HPDE6-E6E7 (cell line): ENCODE measurements around the gene SUN5.
"Not testable (repeated sequence)": the region's sequence is repeated elsewhere in the genome, so short reads cannot be mapped to it uniquely, and the experiment has no call there.

Source experiments
- DNase-seq: peaks from one replicate; pipeline ENCODE4 v3.0.0; 2011; ENCODE audit warnings: missing footprints; ENCODE audit errors: extremely low spot score

The SUN5 gene, protein sequence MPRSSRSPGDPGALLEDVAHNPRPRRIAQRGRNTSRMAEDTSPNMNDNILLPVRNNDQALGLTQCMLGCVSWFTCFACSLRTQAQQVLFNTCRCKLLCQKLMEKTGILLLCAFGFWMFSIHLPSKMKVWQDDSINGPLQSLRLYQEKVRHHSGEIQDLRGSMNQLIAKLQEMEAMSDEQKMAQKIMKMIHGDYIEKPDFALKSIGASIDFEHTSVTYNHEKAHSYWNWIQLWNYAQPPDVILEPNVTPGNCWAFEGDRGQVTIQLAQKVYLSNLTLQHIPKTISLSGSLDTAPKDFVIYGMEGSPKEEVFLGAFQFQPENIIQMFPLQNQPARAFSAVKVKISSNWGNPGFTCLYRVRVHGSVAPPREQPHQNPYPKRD

DNA sequence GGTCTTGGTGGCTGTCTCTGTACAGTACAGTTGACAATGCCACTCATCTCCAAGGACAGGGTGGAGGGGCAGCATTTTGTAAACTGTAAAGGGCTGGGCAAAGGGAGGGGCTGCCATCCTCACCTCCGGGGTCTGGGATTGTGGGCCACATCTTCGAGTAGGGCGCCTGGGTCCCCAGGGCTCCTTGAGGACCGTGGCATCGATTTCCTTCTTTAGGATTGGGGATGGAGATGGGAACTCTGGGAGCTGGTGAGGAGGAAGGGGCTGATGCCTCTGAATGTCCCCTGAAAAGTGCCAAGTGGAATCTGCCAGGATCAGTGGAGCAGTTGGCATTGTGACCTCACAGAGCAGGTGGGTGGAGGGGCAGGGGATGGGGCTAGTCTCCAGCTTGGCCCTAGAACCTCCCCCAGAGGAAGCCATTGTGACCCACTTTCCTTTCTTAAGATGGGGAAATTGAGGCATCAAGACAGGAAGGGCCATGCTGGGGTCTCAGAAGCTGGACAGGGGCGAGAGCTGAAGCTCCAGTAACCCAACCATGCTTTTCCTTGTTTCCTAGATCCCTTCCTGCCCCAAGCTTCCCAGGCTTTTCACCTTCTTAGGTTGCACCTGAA, at the start of gene SUN5:
TSS of gene SUN5 (minus strand) at position 293 of the 611 bp plus-strand sequence. CDS start at position 200, 93 bp downstream.
- no peak for DNase-seq

DNA sequence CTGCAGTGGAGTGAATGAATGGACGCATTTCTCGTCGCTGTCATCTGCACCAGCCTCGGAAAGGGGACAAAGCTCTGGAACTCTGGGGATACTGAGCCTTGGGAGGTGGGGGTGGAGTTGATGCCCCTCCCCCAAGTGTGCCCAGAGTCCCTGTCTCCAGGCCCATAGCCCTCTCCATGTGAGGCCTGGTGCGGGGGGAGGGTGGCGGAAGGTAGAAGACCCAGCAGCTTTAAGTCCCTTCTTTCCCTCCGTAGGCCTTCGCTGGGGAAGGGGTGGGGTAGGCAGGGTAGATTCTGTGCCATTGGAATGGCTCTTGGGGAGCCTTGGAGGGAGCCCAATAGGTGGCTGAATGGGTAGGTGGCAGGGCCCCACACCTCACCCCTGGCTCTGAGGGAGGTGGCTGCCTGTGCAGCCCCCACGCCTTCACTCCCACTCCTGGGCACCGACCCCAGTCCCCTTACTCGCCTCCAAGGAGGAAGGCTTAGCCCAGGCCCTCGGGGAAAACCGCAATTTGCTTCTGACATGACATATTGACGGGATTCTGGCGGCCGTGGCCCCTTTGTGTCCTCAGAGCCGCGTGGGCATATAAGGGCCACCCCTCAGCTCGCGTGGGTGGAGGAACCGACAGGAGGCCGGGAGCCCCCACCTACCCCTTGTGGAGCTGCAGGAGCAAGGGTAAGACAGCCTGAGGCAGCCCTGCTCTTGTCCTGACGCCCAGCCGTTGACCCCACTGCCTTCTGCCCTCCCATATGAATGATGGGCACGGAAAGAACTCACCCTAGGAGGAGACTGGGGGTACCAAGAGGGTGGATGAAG, 49.3 kb upstream of the SUN5 start, which contains the start of gene BPIFB3:
TSS of gene BPIFB3 (plus strand) at position 613 of the 816 bp plus-strand sequence. CDS start 1,533 bp downstream, outside the sequence.
- no peak for DNase-seq

DNA sequence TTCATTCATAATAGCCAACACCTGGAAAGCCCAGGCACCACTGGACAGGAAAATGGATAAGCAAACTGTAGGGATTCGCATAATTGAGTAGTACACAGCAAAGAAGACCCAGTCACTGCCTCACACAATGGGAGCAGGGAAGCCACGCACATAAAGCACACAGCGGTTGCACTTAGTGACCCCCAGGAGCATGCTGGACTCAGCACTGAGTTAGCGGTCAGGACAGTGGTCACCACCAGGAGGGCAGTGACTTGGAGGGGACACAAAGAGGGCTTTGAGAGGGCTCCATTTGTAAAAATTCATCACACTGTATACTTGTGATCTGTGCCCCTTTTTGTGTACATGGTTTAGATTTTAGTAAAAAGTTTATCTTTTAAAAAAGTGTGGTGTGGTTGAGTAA, 47.1 kb upstream of the SUN5 start:
- DNase-seq = no peak

DNA sequence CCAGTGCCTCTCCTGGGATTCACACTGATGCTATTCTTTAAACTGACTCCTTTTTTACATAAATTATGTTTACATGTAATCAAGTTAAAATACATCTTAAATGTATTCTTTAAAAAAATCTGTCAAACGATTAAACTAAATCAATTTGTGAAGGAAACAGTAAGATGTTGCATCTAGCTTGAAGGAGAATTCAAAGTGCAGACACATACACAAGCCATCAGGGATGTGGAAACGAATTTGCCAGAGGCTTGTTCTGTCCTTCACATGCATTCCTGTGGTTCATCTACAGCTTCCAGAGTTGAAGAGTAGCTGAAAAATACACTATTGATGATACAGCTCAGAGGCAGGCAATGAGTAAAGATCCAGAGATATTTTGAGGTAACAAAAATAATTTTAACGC, 42.2 kb upstream of the SUN5 start:
- no peak for DNase-seq

DNA sequence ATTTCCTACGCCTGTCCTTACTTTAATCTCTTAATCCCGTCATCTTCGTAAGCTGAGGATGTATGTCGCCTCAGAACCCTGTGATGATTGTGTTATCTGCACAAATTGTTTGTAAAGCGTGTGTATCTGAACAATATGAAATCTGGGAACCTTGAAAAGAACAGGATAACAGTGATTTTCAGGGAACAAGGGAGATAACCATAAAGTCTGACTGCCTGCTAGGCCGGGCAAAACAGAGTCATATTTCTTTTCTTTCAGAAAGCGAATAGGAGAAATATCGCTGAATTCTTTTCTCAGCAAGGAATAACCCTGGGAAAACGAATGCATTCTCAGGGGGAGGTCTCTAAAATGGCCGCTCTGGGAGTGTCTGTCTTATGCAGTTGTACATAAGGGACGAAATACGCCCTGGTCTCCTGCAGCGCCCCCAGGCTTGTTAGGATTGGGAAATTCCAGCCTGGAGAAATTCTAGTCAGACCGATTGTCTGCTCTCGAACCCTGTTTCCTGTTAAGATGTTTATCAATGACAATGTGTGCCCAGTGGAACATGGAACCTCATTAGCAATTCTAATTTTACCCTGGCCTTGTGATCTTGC, 41.0 kb upstream of the SUN5 start:
- DNase-seq = not testable (repeated sequence)

DNA sequence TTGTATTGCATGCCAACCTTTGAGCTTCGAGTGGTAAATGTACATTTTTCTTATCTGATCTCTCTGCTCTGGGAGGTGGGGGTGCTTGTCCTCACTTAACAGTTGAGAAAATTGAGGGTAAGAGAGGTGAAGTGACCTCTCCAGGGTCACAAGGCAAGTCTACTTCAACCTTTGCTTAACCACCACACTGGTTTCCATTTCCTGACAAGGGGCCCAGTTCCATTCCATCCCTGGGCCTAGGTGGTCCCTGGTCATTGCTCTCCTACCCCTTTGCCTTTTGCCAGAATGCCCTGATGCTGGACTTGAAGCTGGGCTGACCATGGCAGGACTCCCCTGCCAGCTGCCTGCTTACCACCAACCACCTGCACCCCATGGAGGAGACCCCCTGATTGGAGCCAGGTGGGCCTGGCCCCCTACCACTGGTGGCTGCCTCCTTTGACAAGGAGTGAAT, 39.5 kb upstream of the SUN5 start:
- DNase-seq = no peak

DNA sequence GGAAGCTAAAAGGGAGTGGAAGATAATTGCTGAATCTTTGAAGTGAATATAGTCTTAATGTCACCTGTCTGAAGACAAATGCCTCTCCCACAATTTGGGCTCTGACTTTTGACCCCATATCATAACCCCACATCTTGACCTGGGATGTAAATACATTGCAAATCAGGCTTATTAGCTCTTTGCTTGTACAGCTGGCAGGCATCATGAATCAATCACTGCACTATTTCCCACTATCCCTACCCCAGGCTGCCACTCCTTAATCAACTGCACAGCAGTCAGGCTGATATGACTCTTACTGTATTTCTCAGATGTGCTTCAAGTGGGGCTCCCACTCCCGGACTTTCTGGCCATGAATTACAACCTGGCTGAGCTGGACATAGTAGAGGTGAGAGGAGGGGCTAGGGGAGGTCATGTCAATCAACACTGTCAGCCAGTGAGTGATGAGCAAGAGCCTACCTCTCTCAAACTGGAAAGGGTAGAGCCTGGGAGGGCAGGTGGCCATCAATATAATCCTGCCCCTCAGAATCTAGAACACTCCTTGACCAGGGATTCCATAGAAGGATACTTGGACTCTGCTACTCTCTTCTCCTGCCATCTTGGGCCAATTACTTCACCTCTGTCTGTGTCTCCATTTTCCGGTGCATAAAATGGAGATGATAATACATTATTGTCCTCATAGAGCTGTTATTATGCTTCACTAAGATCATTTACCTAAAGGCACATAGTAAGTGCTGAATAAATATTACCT, 38.9 kb upstream of the SUN5 start:
- DNase-seq = no peak

DNA sequence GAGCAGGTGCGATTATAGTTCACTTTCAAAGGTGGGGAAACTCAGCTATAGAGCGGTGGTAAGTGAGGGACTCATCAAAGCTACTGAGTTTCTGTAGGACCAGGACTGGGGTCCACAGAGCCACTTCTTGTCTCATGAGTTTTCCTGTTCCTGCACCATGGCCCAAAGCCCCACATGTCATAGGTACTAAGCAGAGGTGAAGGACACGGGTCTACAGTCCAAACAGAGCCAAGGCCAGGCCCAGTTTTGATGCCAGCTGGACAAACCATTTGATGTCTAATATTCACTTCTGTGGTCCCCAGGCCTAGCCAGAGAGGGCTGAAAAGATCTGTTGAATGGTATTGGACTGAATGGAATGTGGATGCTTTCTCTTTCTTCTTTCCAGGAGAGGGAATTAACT, 38.2 kb upstream of the SUN5 start:
- no peak for DNase-seq

DNA sequence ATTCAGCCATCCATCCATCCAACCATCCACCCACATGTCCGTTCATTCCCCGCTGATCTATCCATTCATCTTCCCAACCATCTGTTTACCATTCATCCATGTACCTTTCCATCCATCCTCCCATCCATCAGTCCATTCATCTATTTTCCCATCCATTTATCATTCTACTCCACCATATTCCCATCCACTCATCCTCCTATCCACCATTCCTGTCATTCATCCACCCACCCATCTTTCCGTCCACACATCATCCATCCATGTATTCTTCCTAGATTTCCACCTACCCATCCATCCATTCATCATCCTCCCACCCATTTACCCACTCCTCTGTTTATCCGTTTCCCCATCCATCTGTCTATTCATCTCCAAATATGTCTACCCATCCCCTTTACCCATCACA, 34.0 kb upstream of the SUN5 start:
- no peak for DNase-seq

DNA sequence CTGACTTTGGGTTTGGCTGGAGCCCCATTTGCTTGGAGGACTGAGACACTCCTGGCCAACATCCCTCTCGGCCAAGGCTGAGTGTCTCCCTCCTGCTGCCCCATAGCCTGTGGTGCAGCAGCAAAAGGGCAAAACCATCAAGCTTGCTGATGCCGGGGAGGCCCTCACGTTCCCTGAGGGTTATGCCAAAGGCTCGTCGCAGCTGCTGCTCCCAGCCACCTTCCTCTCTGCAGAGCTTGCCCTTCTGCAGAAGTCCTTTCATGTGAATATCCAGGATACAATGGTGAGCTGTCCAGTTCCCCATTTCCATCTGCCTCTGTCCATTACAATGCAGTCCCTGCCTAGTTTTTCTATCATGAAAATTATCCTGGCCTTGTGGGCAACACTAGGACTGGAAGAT, 33.2 kb upstream of the SUN5 start:
- no peak for DNase-seq

DNA sequence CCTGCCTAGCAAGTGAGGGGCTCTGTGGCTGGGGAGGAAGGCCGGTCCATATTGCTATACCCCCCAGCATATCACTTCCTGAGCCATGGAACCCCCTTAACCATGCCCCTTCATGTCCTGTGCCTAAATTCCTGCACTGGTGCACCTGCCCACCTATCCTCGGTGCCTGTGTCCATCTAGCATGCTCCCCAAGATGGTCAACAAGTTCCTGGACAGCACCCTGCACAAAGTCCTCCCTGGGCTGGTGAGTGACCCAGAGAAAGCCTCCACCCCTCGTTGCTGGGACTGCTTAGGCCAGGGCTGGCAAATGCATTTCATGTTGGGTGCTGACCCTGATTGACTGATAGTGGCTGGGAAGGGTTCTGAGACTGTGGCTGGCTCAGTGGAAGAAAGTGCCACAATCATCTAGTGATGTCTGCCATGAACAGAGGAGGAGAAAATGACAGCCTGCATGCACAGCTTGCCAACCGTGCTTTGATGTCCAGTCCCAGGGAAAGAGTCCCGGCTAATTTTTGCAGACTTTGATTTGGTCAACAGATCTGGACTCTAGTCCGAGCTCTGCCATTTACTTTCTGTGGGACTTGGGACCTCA, 30.8 kb upstream of the SUN5 start:
- DNase-seq = no peak

DNA sequence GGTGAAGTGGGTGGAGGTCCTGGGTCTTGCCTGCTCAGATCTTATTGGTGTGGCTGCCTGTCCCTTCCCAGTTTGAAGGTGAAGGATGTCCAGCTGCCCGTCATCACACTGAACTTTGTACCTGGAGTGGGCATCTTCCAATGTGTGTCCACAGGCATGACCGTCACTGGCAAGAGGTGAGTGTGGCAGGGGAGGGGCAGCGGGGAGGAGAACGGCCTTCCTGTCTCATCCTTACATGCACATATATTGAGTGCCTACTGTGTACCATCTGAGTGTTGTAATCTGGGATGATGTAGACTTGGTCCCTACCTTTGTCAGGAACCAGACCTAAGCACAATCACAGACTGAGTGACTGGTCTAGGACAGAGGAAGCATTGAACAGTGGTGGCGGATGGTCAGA, 29.9 kb upstream of the SUN5 start:
- DNase-seq = no peak

DNA sequence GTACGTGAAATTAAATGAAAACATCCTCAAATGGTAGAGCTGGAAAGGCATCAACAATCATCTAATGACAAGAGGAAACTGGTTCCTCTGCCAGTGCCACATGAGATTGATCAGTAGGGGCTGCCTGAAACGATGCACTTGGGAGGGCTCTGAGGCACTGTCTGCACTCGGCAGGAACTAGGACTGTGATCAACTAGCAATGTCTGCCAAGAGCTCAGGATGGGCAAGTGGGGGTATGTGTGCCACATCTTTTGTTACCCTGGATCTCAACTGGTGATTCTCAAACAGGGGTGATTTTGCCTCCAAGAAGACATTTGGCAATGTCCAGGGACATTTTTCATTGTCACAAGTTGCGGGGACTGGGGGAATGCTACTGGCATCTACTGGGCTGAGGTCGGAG, 29.1 kb upstream of the SUN5 start:
- no peak for DNase-seq

DNA sequence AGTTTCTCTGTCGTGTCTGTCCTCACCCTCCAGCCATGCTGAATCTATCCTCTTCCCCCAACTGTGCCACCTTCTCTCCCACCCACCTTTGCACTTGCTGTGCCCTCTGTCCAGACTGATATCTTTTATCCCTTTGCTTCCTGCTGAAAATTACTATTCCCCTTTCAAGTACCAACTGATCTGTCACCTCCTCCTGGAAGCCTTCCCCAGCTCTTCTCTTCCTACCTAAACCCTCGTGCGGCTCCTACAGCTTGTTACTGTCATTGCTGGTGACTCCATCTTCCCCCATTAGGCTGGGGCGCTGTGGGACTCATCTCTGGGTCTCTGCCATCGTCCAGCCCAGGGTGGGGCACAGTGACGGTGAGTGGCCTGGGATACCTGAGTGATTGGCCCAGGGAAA, 28.3 kb upstream of the SUN5 start:
- DNase-seq = no peak

DNA sequence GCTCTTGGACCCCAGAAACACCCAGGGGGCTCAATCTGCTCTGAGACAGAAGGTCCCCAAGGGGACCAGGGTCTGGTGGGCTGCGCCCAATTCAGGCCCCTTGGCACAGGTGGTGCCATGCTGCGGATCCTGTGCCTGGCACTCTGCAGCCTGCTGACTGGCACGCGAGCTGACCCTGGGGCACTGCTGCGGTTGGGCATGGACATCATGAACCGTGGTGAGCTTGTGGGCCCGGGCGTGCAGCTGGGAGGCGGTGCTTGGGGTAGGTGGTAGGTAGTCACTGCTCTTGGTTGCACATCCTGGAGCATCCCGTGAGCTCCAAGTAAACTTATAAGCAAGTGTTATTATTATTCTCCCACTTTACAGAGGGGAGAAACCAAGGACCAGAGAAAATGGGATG, 27.3 kb upstream of the SUN5 start, which contains the start of gene BPIFB6:
TSS of gene BPIFB6 (plus strand) at position 118 of the 400 bp plus-strand sequence. CDS start at position 118, 0 bp downstream.
- DNase-seq = no peak

DNA sequence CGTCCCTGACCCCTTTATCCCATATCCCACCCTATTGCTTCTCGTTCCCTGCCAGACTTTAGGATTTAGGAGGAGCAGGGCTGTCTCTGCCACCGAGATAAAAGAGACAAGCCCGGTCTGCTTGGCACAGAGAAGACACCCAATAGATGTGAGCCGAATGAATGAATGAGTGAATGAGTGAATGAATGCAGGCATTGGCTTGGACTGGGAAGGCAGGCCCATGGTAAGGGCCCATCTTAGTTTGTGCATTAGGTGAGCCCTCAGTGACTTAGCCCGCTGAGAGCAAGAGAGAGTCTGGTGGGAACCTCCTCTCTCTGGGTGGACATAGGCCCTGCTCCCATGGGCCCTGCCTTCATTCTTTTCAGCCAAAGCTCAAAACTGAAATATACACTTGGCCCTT, 26.3 kb upstream of the SUN5 start:
- DNase-seq = no peak

DNA sequence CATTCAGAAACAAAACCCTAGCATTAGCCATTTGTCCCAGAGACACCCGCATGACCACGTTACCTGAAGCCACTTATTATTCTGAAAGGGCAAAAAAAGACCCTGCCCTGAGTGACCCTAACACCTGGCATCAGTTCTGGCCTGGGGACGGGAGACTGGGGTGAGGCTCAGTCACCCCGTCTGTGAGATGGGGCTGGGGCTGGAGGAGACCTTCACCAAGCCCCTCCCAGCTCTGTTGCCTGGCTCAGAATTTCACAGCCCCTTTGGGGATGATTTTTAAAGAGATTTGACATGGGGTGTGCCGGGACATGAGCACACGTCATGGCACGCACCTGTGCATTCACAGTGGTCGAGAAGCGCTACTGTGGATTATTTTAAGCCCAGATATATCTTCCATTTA, 25.8 kb upstream of the SUN5 start:
- DNase-seq = no peak

DNA sequence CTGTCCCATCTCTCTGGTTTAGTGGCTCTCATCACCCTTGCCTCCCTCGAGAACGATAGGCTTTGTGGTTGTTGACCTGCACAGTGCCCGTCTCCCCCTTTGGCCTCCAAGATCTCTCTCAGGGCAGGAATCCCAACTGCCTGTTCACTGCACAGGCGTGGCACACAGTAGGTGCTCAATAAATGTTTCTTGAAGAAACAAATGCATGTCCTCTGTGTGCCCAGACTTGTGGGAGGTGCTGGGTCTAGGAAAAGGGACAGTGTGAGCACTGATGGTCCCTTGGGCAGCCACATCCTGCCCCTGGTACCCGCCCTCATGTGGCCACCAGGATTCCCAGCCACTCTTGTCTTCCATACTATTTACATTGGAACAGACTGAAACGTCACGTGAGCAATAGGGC, 24.6 kb upstream of the SUN5 start:
- DNase-seq = no peak

DNA sequence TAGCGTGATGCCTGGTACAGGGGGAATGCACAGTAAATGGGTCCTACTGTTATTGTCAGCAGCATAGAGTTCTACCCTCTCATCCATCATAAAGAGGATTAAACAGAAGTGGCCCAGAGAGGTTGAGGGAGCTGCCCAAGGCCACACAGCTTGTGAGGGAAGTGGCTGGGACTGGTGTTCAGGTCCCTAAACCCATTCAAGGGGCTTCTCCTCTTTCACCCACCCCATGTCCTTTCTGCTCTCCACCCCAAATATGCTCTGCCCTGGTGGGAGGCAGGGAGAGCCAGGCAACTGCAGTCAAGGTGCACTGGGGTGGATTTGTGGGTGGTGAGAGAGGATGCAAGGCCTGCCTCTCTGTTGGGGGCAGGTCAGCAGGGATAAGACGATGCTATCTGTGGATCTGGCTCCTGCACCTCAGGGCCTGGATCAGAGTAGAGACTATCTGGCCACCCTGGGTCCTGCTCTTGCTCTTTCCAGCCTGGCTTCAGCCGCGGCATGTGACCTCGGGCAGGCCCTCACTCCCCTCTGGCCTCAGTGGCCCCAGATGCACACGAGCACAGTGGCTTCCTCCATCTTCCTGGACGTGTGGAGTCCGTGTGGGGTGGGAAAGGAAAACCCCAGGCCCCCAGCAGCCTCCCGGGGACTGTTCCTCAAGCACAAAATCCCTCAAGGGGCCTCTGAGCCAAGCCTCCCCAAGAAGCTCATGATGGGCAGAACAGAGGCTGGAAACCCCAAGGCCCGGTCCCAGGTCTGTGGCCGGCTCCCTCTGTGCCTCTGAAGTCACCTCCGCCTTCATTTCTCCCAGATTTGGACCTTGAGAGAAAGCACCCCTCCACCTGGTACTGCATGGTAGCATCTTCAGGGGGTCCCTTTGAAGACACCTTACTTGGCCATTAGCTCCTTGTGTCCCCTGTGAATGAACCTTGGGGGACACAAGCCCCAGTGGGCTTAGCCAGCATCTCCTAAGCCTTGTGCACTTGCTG, 23.8 kb upstream of the SUN5 start:
- no peak for DNase-seq
